GM21447 (cell line): ENCODE results near the gene SLC30A9.

Experiments
- ATAC-seq: cut with Tn5 transposase; IDR thresholded peaks from one replicate; pipeline ENCODE4 v1.9.1; 2021; ENCODE audit not compliant: unreplicated experiment

Gene SLC30A9

GRCh38 chr4:42133006-42133405 lies 142.7 kb downstream of the SLC30A9 start:
- no peak for ATAC-seq

GRCh38 chr4:42136371-42136770 lies 146.0 kb downstream of the SLC30A9 start:
- no peak for ATAC-seq
